PC-9 (cell line): ENCODE data around the gene APEH. TPM values are rescaled to one million over a fixed set of nuclear protein-coding genes. Genes with fewer than 3 reads are reported as not detected.

Experiments used
- BruUV-seq: library from RNA; stranded (reverse); fragments of 400-500 nt; replicated peaks from 2 replicates; lab custom pipeline; 2021; lab: Mats Ljungman, UMichigan
- CTCF ChIA-PET: fragments of 300-600 bp; sonication (Branson Sonifier 250); formaldehyde crosslinking; loops from one replicate; lab custom pipeline; 2022; ENCODE audit warnings: antibody characterized with exemption; lab: Charles Lee
- POLR2A ChIA-PET: fragments of 300-600 bp; sonication (Branson Sonifier 250); formaldehyde crosslinking; loops from one replicate; lab custom pipeline; 2022; ENCODE audit warnings: antibody characterized with exemption; ENCODE audit not compliant: unreplicated experiment; lab: Charles Lee
- DNase-seq, 2 experiments: peaks; one replicate each; pipeline versions ENCODE4 v3.0.0 to v3.0.0-alpha.2; 2015 to 2022; ENCODE audit warnings: mixed read lengths in 1 of 2
- H2AFZ ChIP-seq: fragments of 200-600 bp; sonication (generic); 2 replicates; pipeline ENCODE4 v1.8.1; 2017; ENCODE audit warnings: antibody characterized with exemption
- H3F3A ChIP-seq: fragments of 200-600 bp; sonication (generic); 2 replicates; pipeline ENCODE4 v1.8.1; 2017; ENCODE audit warnings: antibody characterized with exemption, mild to moderate bottlenecking, low read depth; ENCODE audit not compliant: insufficient read depth
- H3K27ac ChIP-seq: fragments of 200-600 bp; sonication (generic); 2 replicates; pipeline ENCODE4 v1.6.1; 2016; ENCODE audit warnings: mixed run types
- H3K27me3 ChIP-seq: fragments of 200-600 bp; sonication (generic); 2 replicates; pipeline ENCODE4 v1.6.1; 2016; ENCODE audit warnings: low read depth, mixed run types; ENCODE audit not compliant: insufficient read depth
- H3K36me3 ChIP-seq: fragments of 200-600 bp; sonication (generic); 2 replicates; pipeline ENCODE4 v1.6.1; 2016; ENCODE audit warnings: low read depth, mixed run types
- H3K4me1 ChIP-seq: fragments of 200-600 bp; sonication (generic); replicated peaks from 2 replicates; pipeline ENCODE4 v1.6.1; 2016; ENCODE audit warnings: mixed run types; ENCODE audit not compliant: insufficient read depth
- H3K4me2 ChIP-seq: fragments of 200-600 bp; sonication (generic); 2 replicates; pipeline ENCODE4 v1.6.1; 2017; ENCODE audit warnings: mixed run types
- H3K4me3 ChIP-seq: fragments of 200-600 bp; sonication (generic); 2 replicates; pipeline ENCODE4 v1.6.1; 2016; ENCODE audit warnings: mixed run types
- H3K79me2 ChIP-seq: fragments of 200-600 bp; sonication (generic); 2 replicates; pipeline ENCODE4 v1.6.1; 2017; ENCODE audit warnings: low read depth, mixed run types
- H3K9me2 ChIP-seq: fragments of 200-600 bp; sonication (generic); 2 replicates; pipeline ENCODE4 v1.8.1; 2017; ENCODE audit warnings: mild to moderate bottlenecking; ENCODE audit not compliant: insufficient read depth
- H3K9me3 ChIP-seq: fragments of 200-600 bp; sonication (generic); 2 replicates; pipeline ENCODE4 v1.8.1; 2016; ENCODE audit warnings: low read depth; ENCODE audit not compliant: insufficient read depth
- H4K20me1 ChIP-seq: fragments of 200-600 bp; sonication (generic); 2 replicates; pipeline ENCODE4 v1.8.1; 2017; ENCODE audit not compliant: insufficient read depth
- CTCF ChIP-seq: fragments of 200-600 bp; sonication (generic); conservative IDR thresholded peaks from 2 replicates; pipeline ENCODE4 v1.6.1; 2017; ENCODE audit warnings: mixed run types, antibody characterized with exemption, mild to moderate bottlenecking, moderate library complexity
- EZH2 ChIP-seq: fragments of 200-600 bp; sonication (generic); IDR thresholded peaks from 2 replicates; pipeline ENCODE4 v1.8.0; 2017; ENCODE audit warnings: antibody characterized with exemption, low read depth
- intact Hi-C: fragments of 100-400 bp; cut with micrococcal nuclease; formaldehyde crosslinking; loops from one replicate; pipeline ENCODE4 v1.10.0; 2022; ENCODE audit not compliant: unreplicated experiment
- total RNA-seq: library from RNA; stranded (reverse); gene quantifications from 2 replicates; pipeline ENCODE4 v1.2.3, GENCODE V29; 2021

Gene APEH
- total RNA-seq, 1 experiment from 2014 or later: 131 TPM

GRCh38 chr3:49709852-49710251 lies 35.7 kb downstream of the APEH start:
- ChIA-PET POLR2A (no interaction called here), CTCF (no interaction called here)
- Histone ChIP-seq H3F3A (peaks cover 8% of the 10 kb centered on the region; the same call in 1 of the 2 replicates), H3K36me3 (no peaks in the 10 kb centered on the region), H2AFZ (no peak overlapping the region), H3K4me3 (no peak overlapping the region), H3K4me1 (no peaks in the 10 kb centered on the region), H4K20me1 (no peaks in the 10 kb centered on the region), H3K4me2 (no peak overlapping the region), H3K9me2 (no peaks in the 10 kb centered on the region), H3K79me2 (no peaks in the 10 kb centered on the region), H3K27ac (no peak overlapping the region), H3K9me3 (no peaks in the 10 kb centered on the region), H3K27me3 (no peaks in the 10 kb centered on the region)
- TF ChIP-seq EZH2 (no peak), CTCF (no peak)
- no TSS peak for BruUV-seq
- intact Hi-C loops: loop anchor here (10.0 kb wide), 2 partner anchors 395 to 475 kb away; no protein-coding TSS in a partner anchor
- DNase-seq: no peak

- TF ChIP-seq EZH2 (no peak), CTCF (no peak)
- ChIA-PET POLR2A (no interaction called here), CTCF (no interaction called here)
- no peaks in the 10 kb centered on the region for H3K9me2 ChIP-seq
- H4K20me1 ChIP-seq: no peaks in the 10 kb centered on the region
- H3K9me3 ChIP-seq: no peaks in the 10 kb centered on the region
- no peak overlapping the region for H3K27ac ChIP-seq
- H3K4me3 ChIP-seq: no peak overlapping the region
- no peaks in the 10 kb centered on the region for H3K36me3 ChIP-seq
- H3K79me2 ChIP-seq: no peaks in the 10 kb centered on the region
- DNase-seq: no peak
- H3F3A ChIP-seq: peaks cover 8% of the 10 kb centered on the region; the same call in 1 of the 2 replicates
- H3K4me2 ChIP-seq: no peak overlapping the region
- H3K4me1 ChIP-seq: no peaks in the 10 kb centered on the region
- no peak overlapping the region for H2AFZ ChIP-seq
- intact Hi-C loops: loop anchor here (10.0 kb wide), 1 partner anchor 393 kb away; no protein-coding TSS in a partner anchor
- BruUV-seq: no TSS peak
- H3K27me3 ChIP-seq: no peaks in the 10 kb centered on the region
Observed at GRCh38 chr3:49711489-49711888, 37.3 kb downstream of the APEH start.

- no peak for DNase-seq
- intact Hi-C loops: loop anchor here (10.0 kb wide), 1 partner anchor 393 kb away; no protein-coding TSS in a partner anchor
- Histone ChIP-seq H2AFZ (no peak overlapping the region), H3K4me3 (no peak overlapping the region), H4K20me1 (no peaks in the 10 kb centered on the region), H3K79me2 (no peaks in the 10 kb centered on the region), H3K27ac (no peak overlapping the region), H3K4me1 (no peaks in the 10 kb centered on the region), H3K9me3 (no peaks in the 10 kb centered on the region), H3K4me2 (no peak overlapping the region), H3K27me3 (no peaks in the 10 kb centered on the region), H3K36me3 (no peaks in the 10 kb centered on the region), H3F3A (peaks cover 8% of the 10 kb centered on the region; the same call in 1 of the 2 replicates), H3K9me2 (no peaks in the 10 kb centered on the region)
- TF ChIP-seq CTCF (no peak), EZH2 (no peak)
- ChIA-PET POLR2A (no interaction called here), CTCF (interaction anchor here (0.6 kb wide), 1 partner anchor 90 kb away, joined by 4 read pairs; no protein-coding TSS in a partner anchor)
- BruUV-seq: no TSS peak
Observed at GRCh38 chr3:49712166-49712565, 38.0 kb downstream of the APEH start.
